ENCODE results near the gene CGB7. TPM values are rescaled to one million over a fixed set of nuclear protein-coding genes. Genes with fewer than 3 reads are reported as not detected.

The CGB7 gene
- total and polyA plus RNA-seq, 8 donors: 0.38 TPM; not detected in 7

DNA sequence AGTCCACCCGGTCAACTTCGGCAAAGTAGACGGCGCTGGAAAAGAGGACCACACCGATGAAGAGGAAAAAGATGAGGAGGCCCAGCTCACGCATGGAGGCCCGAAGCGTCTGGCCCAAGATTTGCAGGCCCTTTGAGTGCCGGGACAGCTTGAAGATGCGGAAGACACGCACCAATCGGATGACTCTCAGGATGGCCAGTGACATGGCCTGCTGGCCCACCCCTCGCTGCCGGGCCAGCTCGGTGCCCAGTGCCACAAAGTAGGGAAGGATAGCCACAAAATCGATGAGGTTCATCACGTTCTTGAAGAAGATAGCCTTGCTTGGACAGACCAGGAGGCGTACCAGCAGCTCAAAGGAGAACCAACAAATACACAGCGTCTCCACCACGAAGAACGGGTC, 12.9 kb upstream of the CGB7 start:
- H3K9me3 ChIP-seq: no peaks in the 10 kb centered on the region
- DNase-seq (no peak), ATAC-seq (no peak), FAIRE-seq (no peak)
- H3K27me3 ChIP-seq: peaks cover 0 to 16% (median 0%) of the 10 kb centered on the region in 4 donors
- 89 to 97% methylated on average over 21 of the region's 21 CpGs for WGBS, 2 donors
- intact Hi-C loops (cut with DNase I): no loop called here
- no peak overlapping the region for H3K4me3 ChIP-seq
- H3K27ac ChIP-seq: no peak overlapping the region
- H3K36me3 ChIP-seq: no peaks in the 10 kb centered on the region
- TF ChIP-seq, protein P1, sequence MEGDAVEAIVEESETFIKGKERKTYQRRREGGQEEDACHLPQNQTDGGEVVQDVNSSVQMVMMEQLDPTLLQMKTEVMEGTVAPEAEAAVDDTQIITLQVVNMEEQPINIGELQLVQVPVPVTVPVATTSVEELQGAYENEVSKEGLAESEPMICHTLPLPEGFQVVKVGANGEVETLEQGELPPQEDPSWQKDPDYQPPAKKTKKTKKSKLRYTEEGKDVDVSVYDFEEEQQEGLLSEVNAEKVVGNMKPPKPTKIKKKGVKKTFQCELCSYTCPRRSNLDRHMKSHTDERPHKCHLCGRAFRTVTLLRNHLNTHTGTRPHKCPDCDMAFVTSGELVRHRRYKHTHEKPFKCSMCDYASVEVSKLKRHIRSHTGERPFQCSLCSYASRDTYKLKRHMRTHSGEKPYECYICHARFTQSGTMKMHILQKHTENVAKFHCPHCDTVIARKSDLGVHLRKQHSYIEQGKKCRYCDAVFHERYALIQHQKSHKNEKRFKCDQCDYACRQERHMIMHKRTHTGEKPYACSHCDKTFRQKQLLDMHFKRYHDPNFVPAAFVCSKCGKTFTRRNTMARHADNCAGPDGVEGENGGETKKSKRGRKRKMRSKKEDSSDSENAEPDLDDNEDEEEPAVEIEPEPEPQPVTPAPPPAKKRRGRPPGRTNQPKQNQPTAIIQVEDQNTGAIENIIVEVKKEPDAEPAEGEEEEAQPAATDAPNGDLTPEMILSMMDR (IDR thresholded peaks at IDR 0.05): no peak
- no peaks in the 10 kb centered on the region for H3K4me1 ChIP-seq

DNA sequence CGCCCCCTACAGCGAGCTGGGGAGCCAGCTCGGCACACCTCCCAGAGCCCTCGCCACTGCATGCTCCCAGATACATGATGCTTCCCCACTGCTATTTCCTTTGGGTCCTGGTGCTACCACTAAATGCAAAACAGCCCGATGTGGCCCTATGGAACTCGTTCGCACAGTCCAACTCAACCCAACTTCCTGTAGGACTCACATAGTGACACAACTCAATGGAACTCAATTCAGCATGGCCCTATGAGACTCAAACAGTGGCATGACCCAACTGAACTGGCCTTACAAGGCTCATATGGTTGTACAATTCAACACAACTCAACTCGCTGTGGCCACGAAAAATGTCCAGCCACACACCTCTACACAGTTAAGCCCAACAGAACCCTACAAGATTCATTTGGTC, 11.5 kb upstream of the CGB7 start:
- Histone ChIP-seq H3K27me3 (peaks cover 0 to 14% (median 0%) of the 10 kb centered on the region in 4 donors), H3K4me3 (no peak overlapping the region), H3K4me1 (no peaks in the 10 kb centered on the region), H3K27ac (no peak overlapping the region), H3K36me3 (no peaks in the 10 kb centered on the region), H3K9me3 (no peaks in the 10 kb centered on the region)
- no peak for FAIRE-seq
- 85 to 90% methylated on average over 9 of the region's 9 CpGs for WGBS, 2 donors
- no peak for ATAC-seq
- TF ChIP-seq, protein P1 (IDR thresholded peaks at IDR 0.05): no peak
- DNase-seq: no peak
- intact Hi-C loops (cut with DNase I): no loop called here

DNA sequence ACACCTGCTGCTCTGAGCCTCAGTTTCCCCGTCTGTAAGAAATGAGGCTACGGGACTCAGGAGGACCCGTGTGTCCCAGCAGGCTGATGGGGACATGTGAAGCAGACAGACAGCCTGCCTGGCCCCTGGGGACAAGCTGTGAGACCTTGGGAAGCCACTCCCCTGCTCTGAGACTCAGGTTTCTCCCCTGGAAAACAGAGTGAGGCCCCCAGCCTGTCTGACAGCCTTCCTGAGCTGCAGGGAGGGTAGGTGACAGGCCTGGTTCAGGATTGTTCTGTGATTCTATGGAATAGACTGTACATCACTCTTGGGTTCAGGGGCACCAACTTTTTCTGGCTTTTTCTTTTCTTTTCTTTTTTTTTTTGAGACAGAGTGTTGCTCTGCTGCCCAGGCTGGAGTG, 10.0 kb upstream of the CGB7 start:
- TF ChIP-seq, protein P1 (IDR thresholded peaks at IDR 0.05): no peak
- intact Hi-C loops (cut with DNase I): no loop called here
- Histone ChIP-seq H3K27ac (no peak overlapping the region), H3K9me3 (no peaks in the 10 kb centered on the region), H3K36me3 (no peaks in the 10 kb centered on the region), H3K27me3 (peaks cover 0 to 4% (median 0%) of the 10 kb centered on the region in 4 donors), H3K4me1 (no peaks in the 10 kb centered on the region), H3K4me3 (no peak overlapping the region)
- ATAC-seq (no peak), DNase-seq (no peak), FAIRE-seq (no peak)
- WGBS, 2 donors: 28 to 36% methylated on average over 3 of the region's 3 CpGs

DNA sequence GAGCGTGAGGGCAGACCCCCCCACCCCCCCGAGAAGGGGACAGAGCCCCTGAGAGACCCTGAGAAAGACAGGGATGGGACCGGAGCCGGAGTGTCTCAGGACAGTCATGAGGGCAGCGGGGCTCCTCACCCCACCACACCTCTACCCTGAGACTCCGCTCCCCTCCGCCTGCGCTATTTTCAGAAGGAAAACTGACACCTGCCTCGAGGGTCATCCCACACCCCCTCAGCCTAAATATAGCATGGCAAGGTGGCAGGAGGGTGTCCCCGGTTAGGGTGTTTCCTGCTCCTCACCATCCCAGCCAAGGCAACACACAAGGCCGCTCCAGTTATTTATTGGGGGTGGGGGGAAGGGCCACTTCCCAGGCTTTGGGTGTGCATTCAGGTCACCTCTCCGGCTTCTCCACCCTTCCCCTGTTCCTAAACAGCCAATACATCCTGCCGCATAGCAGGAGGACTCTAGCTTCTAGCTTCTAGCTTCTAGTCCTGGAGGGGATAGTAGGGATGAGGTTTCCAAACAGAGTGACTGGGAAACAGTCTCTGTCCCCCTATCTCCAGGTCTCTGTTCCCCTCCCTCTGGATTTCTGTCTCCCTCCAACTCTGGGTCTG, 8.5 kb upstream of the CGB7 start:
- H3K9me3 ChIP-seq: no peaks in the 10 kb centered on the region
- H3K27me3 ChIP-seq: no peaks in the 10 kb centered on the region
- no peak overlapping the region for H3K27ac ChIP-seq
- H3K4me3 ChIP-seq: no peak overlapping the region
- intact Hi-C loops (cut with DNase I): no loop called here
- TF ChIP-seq, protein P1 (IDR thresholded peaks at IDR 0.05): no peak
- DNase-seq (no peak), FAIRE-seq (no peak), ATAC-seq (no peak)
- H3K4me1 ChIP-seq: no peaks in the 10 kb centered on the region
- 69 to 72% methylated on average over 13 of the region's 13 CpGs for WGBS, 2 donors
- H3K36me3 ChIP-seq: no peaks in the 10 kb centered on the region

DNA sequence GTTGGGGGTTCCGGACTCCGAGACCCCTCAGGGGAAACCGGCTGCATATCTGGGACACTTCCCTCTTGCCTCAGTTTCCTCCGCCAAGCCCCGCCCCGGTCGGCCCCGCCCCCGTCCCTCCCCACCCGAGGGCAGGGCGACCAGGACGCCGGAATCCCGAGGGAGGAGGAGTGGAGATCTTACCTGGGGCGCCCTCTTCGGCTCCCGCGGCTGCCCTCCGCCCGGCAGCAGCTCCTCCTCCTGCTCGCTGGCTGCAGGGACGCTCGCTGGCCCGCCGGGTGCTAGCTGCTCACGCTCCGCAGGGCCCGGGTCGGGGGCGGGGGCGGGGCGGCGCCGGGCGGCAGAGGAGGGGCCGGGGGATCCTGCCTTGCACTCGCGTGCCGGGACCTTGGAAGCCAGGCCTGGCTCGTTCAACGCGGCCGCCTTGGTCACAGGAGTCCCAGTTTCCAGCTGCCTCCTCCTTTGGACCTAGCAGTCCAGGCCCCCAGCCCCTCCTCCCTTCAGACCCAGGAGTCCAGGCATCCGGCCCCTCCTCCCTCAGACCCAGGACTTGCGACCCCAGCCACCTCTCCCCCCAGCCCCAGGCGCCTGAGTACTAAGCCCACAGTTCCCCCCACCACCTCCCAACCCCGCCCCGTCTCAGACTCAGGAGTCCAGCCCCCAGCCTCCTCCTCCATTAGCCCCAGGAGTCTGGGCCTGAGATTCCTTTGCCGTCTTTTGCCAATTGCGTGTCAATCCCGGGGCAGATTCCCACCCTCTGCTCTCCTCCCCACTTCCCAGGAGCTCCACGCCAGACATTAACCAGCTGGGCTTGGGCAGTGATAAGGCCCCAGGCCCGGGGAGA, 7.4 kb upstream of the CGB7 start, which contains the start of gene NTF4:
TSS of gene NTF4 (minus strand) at position 51 of the 844 bp plus-strand sequence. CDS start 2,821 bp downstream, outside the sequence.
- Histone ChIP-seq H3K27me3 (no peaks in the 10 kb centered on the region), H3K9me3 (no peaks in the 10 kb centered on the region), H3K27ac (no peak within 1 kb of the TSS), H3K36me3 (no peaks in the 10 kb centered on the region), H3K4me1 (no peaks in the 10 kb centered on the region), H3K4me3 (peak within 1 kb of the TSS in 2 of 4 donors; percentile 22 to 26)
- WGBS, 2 donors: 6 to 11% methylated on average over 29 to 53 of the region's 53 CpGs
- intact Hi-C loops (cut with DNase I): no loop called here
- FAIRE-seq (no peak), DNase-seq (peak in 4 of 6 donors; percentile 29 to 75 (median 61)), ATAC-seq (peak; percentile 60 to 89 (median 76))
- TF ChIP-seq, protein P1 (IDR thresholded peaks at IDR 0.05): no peak

Measured in pancreas (tissue), 10 donors.